Thyroid gland (tissue), 4 donors: ENCODE measurements around the gene TTBK2.

ENCODE experiments used
- POLR2A ChIP-seq, 2 donors: fragments of 450-650 bp; IDR thresholded peaks; one replicate each; pipeline ENCODE4 v1.6.1; 2017; ENCODE audit warnings: antibody characterized with exemption in 2 of 2, mild to moderate bottlenecking in 2 of 2, moderate library complexity in 1 of 2
- TF ChIP-seq, protein P1 (sequence below), 6 experiments: fragments of 200-600 bp in 3 of 6; fragments of 450-650 bp in 3 of 6; sonication (generic) in 3 of 6; IDR thresholded peaks; one replicate each; pipeline ENCODE4 v1.5.1; 2016 to 2019; ENCODE audit warnings: antibody characterized with exemption in 6 of 6, mild to moderate bottlenecking in 2 of 6, inconsistent platforms in 1 of 6, moderate library complexity in 1 of 6

DNA sequence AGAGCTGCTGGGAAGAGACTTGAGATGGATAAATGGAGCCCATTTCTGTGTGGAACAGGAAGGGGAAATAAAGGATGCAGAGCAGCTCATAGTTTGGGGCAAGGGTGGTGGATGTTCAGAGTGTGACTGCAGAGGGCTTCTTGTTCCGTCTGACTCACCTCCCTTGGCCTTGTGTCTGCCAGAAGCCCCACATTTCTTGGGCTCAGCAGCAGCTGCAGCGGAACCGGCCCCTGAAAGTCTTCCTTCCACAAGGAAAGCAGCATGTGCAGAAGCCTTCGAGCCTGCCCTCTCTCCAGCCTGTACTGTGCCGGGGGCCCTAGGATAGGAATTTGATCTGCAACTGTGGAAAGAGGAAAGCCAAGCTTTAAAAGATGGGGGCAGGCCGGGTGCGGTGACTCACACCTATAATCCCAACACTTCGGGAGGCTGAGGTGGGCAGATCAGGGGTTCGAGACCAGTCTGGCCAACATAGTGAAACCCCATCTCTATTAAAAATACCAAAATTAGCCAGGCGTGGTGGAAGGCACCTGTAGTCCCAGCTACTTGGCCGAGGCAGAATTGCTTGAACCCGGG, 195.2 kb downstream of the TTBK2 start:
- TF ChIP-seq, protein P1, sequence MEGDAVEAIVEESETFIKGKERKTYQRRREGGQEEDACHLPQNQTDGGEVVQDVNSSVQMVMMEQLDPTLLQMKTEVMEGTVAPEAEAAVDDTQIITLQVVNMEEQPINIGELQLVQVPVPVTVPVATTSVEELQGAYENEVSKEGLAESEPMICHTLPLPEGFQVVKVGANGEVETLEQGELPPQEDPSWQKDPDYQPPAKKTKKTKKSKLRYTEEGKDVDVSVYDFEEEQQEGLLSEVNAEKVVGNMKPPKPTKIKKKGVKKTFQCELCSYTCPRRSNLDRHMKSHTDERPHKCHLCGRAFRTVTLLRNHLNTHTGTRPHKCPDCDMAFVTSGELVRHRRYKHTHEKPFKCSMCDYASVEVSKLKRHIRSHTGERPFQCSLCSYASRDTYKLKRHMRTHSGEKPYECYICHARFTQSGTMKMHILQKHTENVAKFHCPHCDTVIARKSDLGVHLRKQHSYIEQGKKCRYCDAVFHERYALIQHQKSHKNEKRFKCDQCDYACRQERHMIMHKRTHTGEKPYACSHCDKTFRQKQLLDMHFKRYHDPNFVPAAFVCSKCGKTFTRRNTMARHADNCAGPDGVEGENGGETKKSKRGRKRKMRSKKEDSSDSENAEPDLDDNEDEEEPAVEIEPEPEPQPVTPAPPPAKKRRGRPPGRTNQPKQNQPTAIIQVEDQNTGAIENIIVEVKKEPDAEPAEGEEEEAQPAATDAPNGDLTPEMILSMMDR (IDR thresholded peaks at IDR 0.05) = no peak
- TF ChIP-seq POLR2A (IDR thresholded peaks at IDR 0.05) = no peak
